Muscle of leg (tissue), 11 donors: Measurements from ENCODE around the gene GDPD1. TPM values are rescaled to one million over a fixed set of nuclear protein-coding genes. Genes with fewer than 3 reads are reported as not detected.

Source experiments
- DNase-seq: peaks from one replicate; pipeline ENCODE4 v3.0.0; 2013
- H3K27ac ChIP-seq: one replicate; pipeline ENCODE4 v1.5.1; 2013; ENCODE audit warnings: mild to moderate bottlenecking, low read length, control low read depth
- H3K27me3 ChIP-seq: one replicate; pipeline ENCODE4 v1.6.1; 2013; ENCODE audit warnings: low read length; ENCODE audit not compliant: control insufficient read depth, insufficient read depth
- H3K36me3 ChIP-seq: one replicate; pipeline ENCODE4 v1.6.1; 2013; ENCODE audit warnings: low read length; ENCODE audit not compliant: control insufficient read depth, insufficient read depth
- H3K4me1 ChIP-seq: one replicate; pipeline ENCODE4 v1.6.1; 2013; ENCODE audit warnings: low read length; ENCODE audit not compliant: control insufficient read depth, insufficient read depth
- H3K4me3 ChIP-seq: one replicate; pipeline ENCODE4 v1.5.1; 2013; ENCODE audit warnings: low read length, control low read depth
- H3K9me3 ChIP-seq: replicated peaks from 2 replicates; pipeline ENCODE4 v1.6.1; 2013; ENCODE audit warnings: low read depth, low read length; ENCODE audit not compliant: control insufficient read depth
- WGBS: methylation state at CpG from one replicate; pipeline ENCODE4 v1.1.5; 2013; ENCODE audit warnings: missing lambda C conversion rate; ENCODE audit not compliant: insufficient coverage; 5-methylcytosine and 5-hydroxymethylcytosine counted together
- polyA plus RNA-seq, 8 donors: library from polyadenylated mRNA; unstranded; fragments of 120-200 nt; gene quantifications; one replicate each; pipeline versions ENCODE4 v1.2.1 to v1.2.3, GENCODE V29; 2013; ENCODE audit warnings: inconsistent platforms in 1 of 8, low replicate concordance in 1 of 8; ENCODE audit not compliant: insufficient read length in 8 of 8, insufficient read depth in 1 of 8
- total RNA-seq: library from RNA; stranded (reverse); fragments of 120-200 nt; gene quantifications from one replicate; pipeline ENCODE4 v1.2.4, GENCODE V29; 2013

The GDPD1 gene
- total and polyA plus RNA-seq, 9 donors, result 0.96 to 3.8 (median 1.7) TPM

GRCh38 chr17:59234631-59235030 is 14.3 kb downstream of the GDPD1 start:
- H3K27me3 ChIP-seq, result no peaks in the 10 kb centered on the region
- no peaks in the 10 kb centered on the region for H3K9me3 ChIP-seq
- H3K4me1 ChIP-seq, result no peaks in the 10 kb centered on the region
- no peak overlapping the region for H3K4me3 ChIP-seq
- H3K36me3 ChIP-seq, result no peaks in the 10 kb centered on the region
- no peak overlapping the region for H3K27ac ChIP-seq
- DNase-seq, result peak; percentile 18

GRCh38 chr17:59238906-59239305 is 18.6 kb downstream of the GDPD1 start:
- no peaks in the 10 kb centered on the region for H3K9me3 ChIP-seq
- no peaks in the 10 kb centered on the region for H3K4me1 ChIP-seq
- WGBS, result no CpG with 5 or more reads among the region's 2 CpGs
- H3K27ac ChIP-seq, result no peak overlapping the region
- no peaks in the 10 kb centered on the region for H3K36me3 ChIP-seq
- H3K27me3 ChIP-seq, result no peaks in the 10 kb centered on the region
- no peak for DNase-seq
- H3K4me3 ChIP-seq, result no peak overlapping the region

GRCh38 chr17:59244081-59244480 is 23.8 kb downstream of the GDPD1 start:
- no peaks in the 10 kb centered on the region for H3K36me3 ChIP-seq
- no peaks in the 10 kb centered on the region for H3K27me3 ChIP-seq
- H3K4me1 ChIP-seq, result no peaks in the 10 kb centered on the region
- no peak for DNase-seq
- H3K4me3 ChIP-seq, result no peak overlapping the region
- H3K9me3 ChIP-seq, result no peaks in the 10 kb centered on the region
- H3K27ac ChIP-seq, result no peak overlapping the region
- 90% methylated on average over 2 of the region's 6 CpGs for WGBS

- 65% methylated on average over 2 of the region's 2 CpGs for WGBS
- Histone ChIP-seq H3K4me3 (no peak overlapping the region), H3K27me3 (no peaks in the 10 kb centered on the region), H3K4me1 (no peaks in the 10 kb centered on the region), H3K27ac (no peak overlapping the region), H3K9me3 (no peaks in the 10 kb centered on the region), H3K36me3 (no peaks in the 10 kb centered on the region)
- no peak for DNase-seq
Measured at GRCh38 chr17:59254742-59255141, 34.4 kb downstream of the GDPD1 start.

- no peaks in the 10 kb centered on the region for H3K4me1 ChIP-seq
- no peaks in the 10 kb centered on the region for H3K36me3 ChIP-seq
- H3K27me3 ChIP-seq, result no peaks in the 10 kb centered on the region
- H3K9me3 ChIP-seq, result no peaks in the 10 kb centered on the region
- peak; percentile 4 for DNase-seq
- WGBS, result no CpG with 5 or more reads among the region's 2 CpGs
- no peak overlapping the region for H3K27ac ChIP-seq
- no peak overlapping the region for H3K4me3 ChIP-seq
Measured at GRCh38 chr17:59257101-59257500, 36.8 kb downstream of the GDPD1 start.

GRCh38 chr17:59260722-59261121 is 40.4 kb downstream of the GDPD1 start:
- no peak overlapping the region for H3K4me3 ChIP-seq
- H3K27me3 ChIP-seq, result no peaks in the 10 kb centered on the region
- WGBS, result no CpG with 5 or more reads among the region's 2 CpGs
- H3K27ac ChIP-seq, result no peak overlapping the region
- no peaks in the 10 kb centered on the region for H3K9me3 ChIP-seq
- DNase-seq, result no peak
- no peaks in the 10 kb centered on the region for H3K36me3 ChIP-seq
- no peaks in the 10 kb centered on the region for H3K4me1 ChIP-seq

- WGBS, result no CpG with 5 or more reads among the region's 4 CpGs
- DNase-seq, result no peak
- no peaks in the 10 kb centered on the region for H3K27me3 ChIP-seq
- no peaks in the 10 kb centered on the region for H3K4me1 ChIP-seq
- H3K9me3 ChIP-seq, result no peaks in the 10 kb centered on the region
- H3K36me3 ChIP-seq, result no peaks in the 10 kb centered on the region
- no peak overlapping the region for H3K27ac ChIP-seq
- H3K4me3 ChIP-seq, result no peak overlapping the region
Measured at GRCh38 chr17:59266745-59267144, 46.4 kb downstream of the GDPD1 start.

GRCh38 chr17:59267776-59268175 is 47.5 kb downstream of the GDPD1 start:
- no peak for DNase-seq
- H3K27ac ChIP-seq, result no peak overlapping the region
- no peaks in the 10 kb centered on the region for H3K27me3 ChIP-seq
- no peaks in the 10 kb centered on the region for H3K4me1 ChIP-seq
- no CpG with 5 or more reads among the region's 5 CpGs for WGBS
- H3K9me3 ChIP-seq, result no peaks in the 10 kb centered on the region
- no peak overlapping the region for H3K4me3 ChIP-seq
- H3K36me3 ChIP-seq, result no peaks in the 10 kb centered on the region

GRCh38 chr17:59275618-59276017 is 55.3 kb downstream of the GDPD1 start:
- H3K9me3 ChIP-seq, result no peaks in the 10 kb centered on the region
- no peaks in the 10 kb centered on the region for H3K36me3 ChIP-seq
- no peak for DNase-seq
- no peaks in the 10 kb centered on the region for H3K27me3 ChIP-seq
- no peak overlapping the region for H3K4me3 ChIP-seq
- WGBS, result no CpG with 5 or more reads among the region's 1 CpG
- H3K27ac ChIP-seq, result no peak overlapping the region
- H3K4me1 ChIP-seq, result no peaks in the 10 kb centered on the region

- no peaks in the 10 kb centered on the region for H3K27me3 ChIP-seq
- H3K4me1 ChIP-seq, result no peaks in the 10 kb centered on the region
- H3K9me3 ChIP-seq, result no peaks in the 10 kb centered on the region
- no peak overlapping the region for H3K4me3 ChIP-seq
- no CpG with 5 or more reads among the region's 4 CpGs for WGBS
- no peaks in the 10 kb centered on the region for H3K36me3 ChIP-seq
- peak; percentile 68 for DNase-seq
- H3K27ac ChIP-seq, result peak overlapping the region; percentile 31
Measured at GRCh38 chr17:59277031-59277430, 56.7 kb downstream of the GDPD1 start.

GRCh38 chr17:59278406-59278805 is 58.1 kb downstream of the GDPD1 start:
- WGBS, result 96% methylated on average over 4 of the region's 4 CpGs
- DNase-seq, result peak; percentile 38
- Histone ChIP-seq H3K9me3 (no peaks in the 10 kb centered on the region), H3K4me3 (no peak overlapping the region), H3K36me3 (no peaks in the 10 kb centered on the region), H3K27me3 (no peaks in the 10 kb centered on the region), H3K4me1 (no peaks in the 10 kb centered on the region), H3K27ac (peak overlapping the region; percentile 20)
